ENCODE results near the gene RPS6KC1. TPM values are rescaled to one million over a fixed set of nuclear protein-coding genes. Genes with fewer than 3 reads are reported as not detected.
"Not testable (repeated sequence)": the region's sequence is repeated elsewhere in the genome, so short reads cannot be mapped to it uniquely, and the experiment has no call there.

RPS6KC1 gene
- total and polyA plus RNA-seq, 9 of the 15 experiments (the other 6 are each of a cell fraction or from before 2014, with no cell fraction given) = 4.3 to 34.6 (median 20.9) TPM

DNA sequence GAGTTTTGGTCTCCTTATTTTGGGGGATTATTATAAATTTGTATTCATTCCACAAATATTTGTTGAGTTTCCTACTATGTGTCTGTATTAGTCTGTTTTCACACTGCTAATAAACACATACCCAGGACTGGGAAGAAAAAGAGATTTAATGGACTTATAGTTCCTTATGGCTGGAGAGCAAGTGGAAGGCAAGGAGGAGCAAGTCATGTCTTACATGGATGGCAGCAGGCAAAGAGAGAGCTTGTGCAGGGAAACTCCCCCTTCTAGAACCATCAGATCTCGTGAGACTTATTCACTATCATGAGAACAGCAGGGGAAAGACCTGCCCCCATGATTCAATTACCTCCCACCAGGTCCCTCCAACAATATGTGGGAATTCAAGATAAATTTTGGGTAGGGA is 267.4 kb downstream of the RPS6KC1 start:
- H2AFZ ChIP-seq (ENCODE audit: low read depth, low read length); H3K4me2 ChIP-seq (ENCODE audit: insufficient read depth, low read length); H3K36me3 ChIP-seq (ENCODE audit: control insufficient read depth, insufficient read depth, low read length); in situ Hi-C loops (cut with MboI); H3K9me3 ChIP-seq (replicated peaks; ENCODE audit: control insufficient read depth, insufficient read depth, low read depth, low read length); H3K9me1 ChIP-seq (ENCODE audit: control insufficient read depth, insufficient read depth, low read length); H3K4me1 ChIP-seq (replicated peaks in 1 of 2; ENCODE audit: control insufficient read depth in 2 of 2, insufficient read depth in 2 of 2, low read length in 2 of 2); DNase-seq (ENCODE audit: extremely low read depth in 1 of 4, low spot score in 3 of 4); H3K4me3 ChIP-seq; BruUV-seq (replicated peaks); H4K20me1 ChIP-seq (replicated peaks; ENCODE audit: control insufficient read depth, insufficient read depth, low read length); ATAC-seq; CTCF ChIA-PET (ENCODE audit: low intra/inter-chr PET ratio); H3K79me2 ChIP-seq (ENCODE audit: control insufficient read depth, insufficient read depth, low read length); H3K27ac ChIP-seq (ENCODE audit: extremely low read depth, low read depth, low read length); H3K27me3 ChIP-seq (ENCODE audit: control insufficient read depth in 2 of 2, insufficient read depth in 2 of 2, low read length in 2 of 2); intact Hi-C loops (cut with micrococcal nuclease); H3K9ac ChIP-seq (ENCODE audit: insufficient read depth in 1 of 2, low read depth in 2 of 2, low read length in 2 of 2); FAIRE-seq: not testable (repeated sequence)
- peak; percentile 96 for TF ChIP-seq ZNF431 (CRISPR knock-in tag; IDR thresholded peaks at IDR 0.05)
- TF ChIP-seq, protein P1, sequence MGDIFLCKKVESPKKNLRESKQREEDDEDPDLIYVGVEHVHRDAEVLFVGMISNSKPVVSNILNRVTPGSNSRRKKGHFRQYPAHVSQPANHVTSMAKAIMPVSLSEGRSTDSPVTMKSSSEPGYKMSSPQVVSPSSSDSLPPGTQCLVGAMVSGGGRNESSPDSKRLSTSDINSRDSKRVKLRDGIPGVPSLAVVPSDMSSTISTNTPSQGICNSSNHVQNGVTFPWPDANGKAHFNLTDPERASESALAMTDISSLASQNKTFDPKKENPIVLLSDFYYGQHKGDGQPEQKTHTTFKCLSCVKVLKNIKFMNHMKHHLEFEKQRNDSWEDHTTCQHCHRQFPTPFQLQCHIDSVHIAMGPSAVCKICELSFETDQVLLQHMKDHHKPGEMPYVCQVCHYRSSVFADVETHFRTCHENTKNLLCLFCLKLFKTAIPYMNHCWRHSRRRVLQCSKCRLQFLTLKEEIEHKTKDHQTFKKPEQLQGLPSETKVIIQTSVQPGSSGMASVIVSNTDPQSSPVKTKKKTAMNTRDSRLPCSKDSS (IDR thresholded peaks at IDR 0.05; ENCODE audit: low read depth, partially characterized antibody) = peak; percentile 50
- WGBS (ENCODE audit: insufficient coverage, low coverage, missing lambda C conversion rate) = 0% methylated on average over 1 of the region's 1 CpG
- POLR2A ChIA-PET = interaction anchor here (0.7 to 0.8 kb wide), 2 partner anchors 13 to 18 kb away, joined by 3 read pairs; no protein-coding TSS in a partner anchor

DNA sequence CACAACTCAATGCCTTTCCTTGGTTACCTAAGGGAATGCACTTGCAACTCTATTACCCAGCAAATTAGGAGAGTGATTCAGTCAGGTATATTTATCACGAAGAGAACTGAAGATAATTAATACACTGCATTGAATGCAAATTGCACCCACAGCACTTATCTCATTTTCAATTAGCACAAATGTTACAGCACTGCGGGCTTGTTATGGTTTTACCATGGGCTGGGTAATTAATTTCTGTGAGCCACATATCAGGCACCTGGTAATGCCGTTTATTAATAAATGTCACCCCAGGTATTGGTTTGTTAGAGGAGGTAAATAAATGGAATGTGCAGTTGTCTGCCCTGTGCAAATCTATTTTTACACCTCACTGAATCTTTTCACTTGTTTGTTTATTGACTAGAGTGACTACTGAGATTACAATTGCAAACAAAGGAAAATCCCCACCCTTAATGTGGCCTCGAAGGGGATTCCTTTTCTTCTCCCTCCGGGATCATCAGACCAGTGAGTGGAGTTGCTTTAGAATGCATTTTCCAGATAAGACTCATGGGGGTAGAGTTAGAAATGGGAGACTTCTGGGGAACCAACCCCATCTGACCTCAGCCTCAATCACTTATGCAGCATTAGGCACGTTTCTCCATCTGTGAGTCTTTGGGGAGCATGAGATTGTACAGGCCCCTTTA is 269.3 kb downstream of the RPS6KC1 start:
- in situ Hi-C loops (cut with MboI) = no loop called here
- 2% methylated on average over 6 of the region's 6 CpGs for WGBS (ENCODE audit: insufficient coverage, low coverage, missing lambda C conversion rate)
- 0 out of 5 replicates have a peak, but pooled peaks cover 0 to 2% of the 10 kb centered on the region in 2 experiments for H3K27me3 ChIP-seq (ENCODE audit: control insufficient read depth in 2 of 2, insufficient read depth in 2 of 2, low read length in 2 of 2)

More for the DNA sequence above, 269.3 kb downstream of the RPS6KC1 start:
- H4K20me1 ChIP-seq (replicated peaks; ENCODE audit: control insufficient read depth, insufficient read depth, low read length) = no peaks in the 10 kb centered on the region
- no peak for TF ChIP-seq GATAD2B (IDR thresholded peaks at IDR 0.05; ENCODE audit: borderline replicate concordance)
- TF ChIP-seq, protein P2, sequence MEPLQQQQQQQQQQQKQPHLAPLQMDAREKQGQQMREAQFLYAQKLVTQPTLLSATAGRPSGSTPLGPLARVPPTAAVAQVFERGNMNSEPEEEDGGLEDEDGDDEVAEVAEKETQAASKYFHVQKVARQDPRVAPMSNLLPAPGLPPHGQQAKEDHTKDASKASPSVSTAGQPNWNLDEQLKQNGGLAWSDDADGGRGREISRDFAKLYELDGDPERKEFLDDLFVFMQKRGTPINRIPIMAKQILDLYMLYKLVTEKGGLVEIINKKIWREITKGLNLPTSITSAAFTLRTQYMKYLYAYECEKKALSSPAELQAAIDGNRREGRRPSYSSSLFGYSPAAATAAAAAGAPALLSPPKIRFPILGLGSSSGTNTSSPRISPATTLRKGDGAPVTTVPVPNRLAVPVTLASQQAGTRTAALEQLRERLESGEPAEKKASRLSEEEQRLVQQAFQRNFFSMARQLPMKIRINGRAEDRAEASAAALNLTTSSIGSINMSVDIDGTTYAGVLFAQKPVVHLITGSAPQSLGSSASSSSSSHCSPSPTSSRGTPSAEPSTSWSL (CRISPR knock-in tag; IDR thresholded peaks at IDR 0.05; ENCODE audit: borderline replicate concordance) = no peak
- no peak for TF ChIP-seq ZNF436 (CRISPR knock-in tag; IDR thresholded peaks at IDR 0.05)
- no peak overlapping the region for H3K4me2 ChIP-seq (ENCODE audit: insufficient read depth, low read length)
- DNase-seq (ENCODE audit: extremely low read depth in 1 of 4, low spot score in 3 of 4) = no peak
- no peaks in the 10 kb centered on the region for H3K4me1 ChIP-seq (replicated peaks in 1 of 2; ENCODE audit: control insufficient read depth in 2 of 2, insufficient read depth in 2 of 2, low read length in 2 of 2)
- H2AFZ ChIP-seq (ENCODE audit: low read depth, low read length) = no peak overlapping the region
- no peak overlapping the region for H3K4me3 ChIP-seq
- ChIA-PET POLR2A (no interaction called here), CTCF (ENCODE audit: low intra/inter-chr PET ratio) (no interaction called here)
- H3K79me2 ChIP-seq (ENCODE audit: control insufficient read depth, insufficient read depth, low read length) = no peaks in the 10 kb centered on the region
- H3K27ac ChIP-seq (ENCODE audit: extremely low read depth, low read depth, low read length) = no peak overlapping the region
- H3K9me1 ChIP-seq (ENCODE audit: control insufficient read depth, insufficient read depth, low read length) = no peaks in the 10 kb centered on the region
- H3K9ac ChIP-seq (ENCODE audit: insufficient read depth in 1 of 2, low read depth in 2 of 2, low read length in 2 of 2) = no peak overlapping the region
- FAIRE-seq = no peak
- no peak for ATAC-seq
- H3K36me3 ChIP-seq (ENCODE audit: control insufficient read depth, insufficient read depth, low read length) = no peaks in the 10 kb centered on the region
- no peaks in the 10 kb centered on the region for H3K9me3 ChIP-seq (replicated peaks; ENCODE audit: control insufficient read depth, insufficient read depth, low read depth, low read length)
- no TSS peak for BruUV-seq (replicated peaks)
- intact Hi-C loops (cut with micrococcal nuclease) = no loop called here

All from K562 (cell line).